K562 (cell line): Measurements from ENCODE around the gene RAB17. TPM values are rescaled to one million over a fixed set of nuclear protein-coding genes. Genes with fewer than 3 reads are reported as not detected.

Experiments used
- ATAC-seq: fragments of 200-7000 bp; cut with Tn5 transposase; 3 replicates; pipeline ENCODE4 v1.9.1; 2020; ENCODE audit warnings: moderate library complexity
- BruUV-seq: library from RNA; stranded (reverse); fragments of 400-500 nt; replicated peaks from 2 replicates; lab custom pipeline; 2021; lab: Mats Ljungman, UMichigan
- CTCF ChIA-PET: fragments of 300-600 bp; formaldehyde crosslinking; extraction: SDS; loops from one replicate; lab custom pipeline; 2021; ENCODE audit warnings: low intra/inter-chr PET ratio; lab: Yijun Ruan, JAX
- POLR2A ChIA-PET: fragments of 300-600, 350-650 bp; sonication (Branson Sonifier 250); formaldehyde crosslinking; extraction: SDS; loops from one replicate; lab custom pipeline; 2021; ENCODE audit warnings: antibody characterized with exemption, inconsistent platforms; lab: Yijun Ruan, JAX
- DNase-seq, 4 experiments: peaks; one replicate each; pipeline versions ENCODE4 v3.0.0 to v3.0.0-alpha.2; 2011 to 2018; ENCODE audit warnings: low spot score in 3 of 4, mixed read lengths in 3 of 4; ENCODE audit errors: extremely low read depth in 1 of 4
- FAIRE-seq: peaks from 2 replicates; lab custom pipeline; 2011; peaks lifted over from hg19 to GRCh38; lab: Jason Lieb, UNC
- H2AFZ ChIP-seq: 2 replicates; pipeline ENCODE4 v1.6.0; 2011; ENCODE audit warnings: low read depth, low read length, control low read depth, inconsistent platforms
- H3K27ac ChIP-seq: fragments of 200-600 bp; 3 replicates; pipeline ENCODE4 v1.8.0; 2011; ENCODE audit warnings: low read depth, mild to moderate bottlenecking, control low read depth, inconsistent platforms, low read length, moderate library complexity, mixed read lengths; ENCODE audit errors: extremely low read depth
- H3K27me3 ChIP-seq, 2 experiments: fragments of 300-600 bp in 1 of 2; 2 replicates in 1 of 2; 3 replicates in 1 of 2; pipeline versions ENCODE4 v1.6.0 to v1.8.0; 2011; ENCODE audit warnings: inconsistent platforms in 2 of 2, low read length in 2 of 2, mild to moderate bottlenecking in 1 of 2, mixed read lengths in 1 of 2, moderate library complexity in 1 of 2; ENCODE audit not compliant: control insufficient read depth in 2 of 2, insufficient read depth in 2 of 2
- H3K36me3 ChIP-seq: fragments of 300-600 bp; 3 replicates; pipeline ENCODE4 v1.8.0; 2011; ENCODE audit warnings: mild to moderate bottlenecking, low read length, inconsistent platforms; ENCODE audit not compliant: control insufficient read depth, insufficient read depth
- H3K4me1 ChIP-seq, 2 experiments: fragments of 200-600 bp in 1 of 2; replicated peaks in 1 of 2; 2 replicates in 1 of 2; 3 replicates in 1 of 2; pipeline versions ENCODE4 v1.5.1 to v1.8.0; 2011; ENCODE audit warnings: inconsistent platforms in 2 of 2, low read length in 2 of 2, mild to moderate bottlenecking in 1 of 2, mixed read lengths in 1 of 2, moderate library complexity in 1 of 2; ENCODE audit not compliant: control insufficient read depth in 2 of 2, insufficient read depth in 2 of 2
- H3K4me2 ChIP-seq: 2 replicates; pipeline ENCODE4 v1.6.1; 2011; ENCODE audit warnings: low read length, control low read depth, inconsistent platforms, mixed read lengths; ENCODE audit not compliant: insufficient read depth
- H3K4me3 ChIP-seq: fragments of 200-600 bp; sonication (generic), shearing (Covaris generic); 2 replicates; pipeline ENCODE4 v1.5.1; 2016; ENCODE audit warnings: control low read depth, inconsistent platforms
- H3K79me2 ChIP-seq: fragments of 200-600 bp; 3 replicates; pipeline ENCODE4 v1.8.0; 2011; ENCODE audit warnings: low read length, inconsistent platforms; ENCODE audit not compliant: control insufficient read depth, insufficient read depth
- H3K9ac ChIP-seq, 2 experiments: 2 replicates each; pipeline versions ENCODE4 v1.6.0 to v1.6.1; 2011; ENCODE audit warnings: low read depth in 2 of 2, low read length in 2 of 2, control low read depth in 1 of 2, inconsistent platforms in 1 of 2, mild to moderate bottlenecking in 1 of 2, mixed read lengths in 1 of 2; ENCODE audit not compliant: insufficient read depth in 1 of 2
- H3K9me1 ChIP-seq: one replicate; pipeline ENCODE4 v1.6.0; 2011; ENCODE audit warnings: inconsistent platforms, mild to moderate bottlenecking, low read length, moderate library complexity; ENCODE audit not compliant: control insufficient read depth, insufficient read depth
- H3K9me3 ChIP-seq: replicated peaks from 2 replicates; pipeline ENCODE4 v1.5.1; 2011; ENCODE audit warnings: low read depth, low read length, inconsistent platforms; ENCODE audit not compliant: control insufficient read depth, insufficient read depth
- H4K20me1 ChIP-seq: replicated peaks from 2 replicates; pipeline ENCODE4 v1.6.1; 2011; ENCODE audit warnings: low read length, inconsistent platforms, mixed read lengths; ENCODE audit not compliant: control insufficient read depth, insufficient read depth
- SIX5 ChIP-seq, 2 experiments: IDR thresholded peaks; 2 replicates each; pipeline ENCODE4 v1.6.1; 2011; ENCODE audit warnings: low read length in 2 of 2, borderline replicate concordance in 1 of 2, low read depth in 1 of 2, mild to moderate bottlenecking in 1 of 2, moderate library complexity in 1 of 2; ENCODE audit not compliant: insufficient read depth in 1 of 2
- ZBTB17 ChIP-seq: fragments of 450-650 bp; formaldehyde crosslinking; IDR thresholded peaks from 2 replicates; pipeline ENCODE4 v1.4.0; 2020; ENCODE audit warnings: mild to moderate bottlenecking
- WGBS: fragments of 100-300 bp; shearing (Covaris generic); methylation state at CpG from one replicate; pipeline ENCODE4 v1.1.6; 2016; ENCODE audit warnings: low coverage, mixed read lengths; ENCODE audit not compliant: insufficient coverage; ENCODE audit errors: missing lambda C conversion rate; 5-methylcytosine and 5-hydroxymethylcytosine counted together
- in situ Hi-C: fragments of 300-500 bp; cut with MboI; formaldehyde crosslinking; loops from 4 replicates; pipeline ENCODE4 v1.15.0; 2018; ENCODE audit warnings: inconsistent platforms, mixed read lengths
- intact Hi-C: fragments of 100-400 bp; cut with micrococcal nuclease; formaldehyde crosslinking; loops from 2 replicates; pipeline ENCODE4 v1.14.2; 2022
- polyA plus RNA-seq, 8 experiments: library from polyadenylated mRNA; depleted of rRNA in 4 of 8; stranded (reverse) in 5 of 8; unstranded in 3 of 8; fragments of >200 nt; fragmentation: Nextera tagmentation in 2 of 8; fragmentation: Illumina TruSeq in 1 of 8; extraction: Ambion mirVana in 2 of 8; extraction: Trizol in 1 of 8; gene quantifications; 2 replicates each; pipeline versions ENCODE4 v1.2.1 to v1.2.3, GENCODE V29; 2011 to 2014; ENCODE audit warnings: inconsistent platforms in 1 of 8, missing spikeins in 1 of 8
- total RNA-seq, 7 experiments: library from RNA; depleted of rRNA in 6 of 7; stranded (reverse); fragments of >200 nt in 6 of 7; fragmentation: Illumina TruSeq in 2 of 7; extraction: Trizol in 2 of 7; gene quantifications; 2 replicates each; pipeline versions ENCODE4 v1.2.1 to v1.2.3, GENCODE V29; 2011 to 2021; ENCODE audit warnings: low replicate concordance in 1 of 7
- TF ChIP-seq, protein P1 (sequence below), 2 experiments: fragments of 450-650 bp in 1 of 2; sonication (generic) in 1 of 2; formaldehyde crosslinking in 1 of 2; IDR thresholded peaks; 2 replicates each; pipeline versions ENCODE4 v1.7.1 to v1.9.0; 2016 to 2022; ENCODE audit warnings: inconsistent platforms in 1 of 2, mild to moderate bottlenecking in 1 of 2, missing genetic modification reagents in 1 of 2
- TF ChIP-seq, protein P2 (sequence below): fragments of 250-450 bp; sonication (Bioruptor Pico); IDR thresholded peaks from 2 replicates; pipeline ENCODE4 v1.8.0; 2021; ENCODE audit warnings: mild to moderate bottlenecking, moderate library complexity
- TF ChIP-seq, protein P3 (sequence below), 3 experiments: fragments of 200-800 bp in 1 of 3; sonication (Bioruptor generic) in 1 of 3; sonication (generic) in 1 of 3; formaldehyde crosslinking in 1 of 3; IDR thresholded peaks; 2 replicates each; pipeline versions ENCODE4 v1.6.1 to v1.8.0; 2016 to 2022; ENCODE audit warnings: mild to moderate bottlenecking in 2 of 3, missing compliant biosample characterization in 2 of 3, missing genetic modification characterization in 2 of 3, missing genetic modification reagents in 1 of 3
- TF ChIP-seq, protein P4 (sequence below): sonication (generic); formaldehyde crosslinking; IDR thresholded peaks from 2 replicates; pipeline ENCODE4 v1.8.0; 2022; ENCODE audit warnings: mild to moderate bottlenecking, missing genetic modification reagents, borderline replicate concordance

RAB17 gene
- total and polyA plus RNA-seq, 9 of the 15 experiments (the other 6 are each of a cell fraction or from before 2014, with no cell fraction given) = 0.13 TPM; not detected in 8

DNA sequence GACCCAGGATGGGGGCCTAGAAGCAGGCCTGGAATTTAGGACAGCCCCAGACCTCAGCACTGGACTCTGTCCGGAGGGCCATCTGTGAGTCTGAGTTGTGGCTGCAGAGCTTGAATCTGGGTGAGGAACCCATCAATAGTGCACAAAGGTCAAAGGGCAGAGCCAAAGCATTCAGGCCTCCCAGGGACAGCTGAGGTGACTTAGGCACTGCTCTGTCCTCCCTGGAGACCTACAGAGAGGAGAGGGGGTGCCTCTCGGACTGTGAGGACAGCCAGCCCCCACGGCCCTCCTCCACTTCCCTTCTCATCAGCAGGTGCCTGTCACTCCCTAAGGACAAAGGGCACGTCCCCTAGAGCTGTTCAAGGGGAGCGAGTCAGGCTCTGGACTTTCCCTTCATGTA is 49.3 kb downstream of the RAB17 start:
- no peaks in the 10 kb centered on the region for H3K9me3 ChIP-seq
- H3K9ac ChIP-seq = no peak overlapping the region
- no peak overlapping the region for H3K4me3 ChIP-seq
- H3K4me2 ChIP-seq = no peak overlapping the region
- no peaks in the 10 kb centered on the region for H4K20me1 ChIP-seq
- ChIA-PET POLR2A (interaction anchor here (0.7 kb wide), 2 partner anchors 170 to 619 kb away, joined by 3 to 4 read pairs; no protein-coding TSS in a partner anchor), CTCF (no interaction called here)
- peaks cover 6 to 44% of the 10 kb centered on the region in 2 experiments; a peak in 3 of 5 replicates for H3K27me3 ChIP-seq
- H3K79me2 ChIP-seq = no peaks in the 10 kb centered on the region
- intact Hi-C loops = no loop called here
- ATAC-seq (no peak), DNase-seq (no peak), FAIRE-seq (no peak)
- BruUV-seq = no TSS peak
- H3K27ac ChIP-seq = no peak overlapping the region
- H2AFZ ChIP-seq = no peak overlapping the region
- no peaks in the 10 kb centered on the region; a peak in 1 of 5 replicates for H3K4me1 ChIP-seq
- in situ Hi-C loops = no loop called here
- H3K9me1 ChIP-seq = no peaks in the 10 kb centered on the region
- H3K36me3 ChIP-seq = no peaks in the 10 kb centered on the region
- WGBS = 5% methylated on average over 4 of the region's 5 CpGs
- TF ChIP-seq, protein P1, sequence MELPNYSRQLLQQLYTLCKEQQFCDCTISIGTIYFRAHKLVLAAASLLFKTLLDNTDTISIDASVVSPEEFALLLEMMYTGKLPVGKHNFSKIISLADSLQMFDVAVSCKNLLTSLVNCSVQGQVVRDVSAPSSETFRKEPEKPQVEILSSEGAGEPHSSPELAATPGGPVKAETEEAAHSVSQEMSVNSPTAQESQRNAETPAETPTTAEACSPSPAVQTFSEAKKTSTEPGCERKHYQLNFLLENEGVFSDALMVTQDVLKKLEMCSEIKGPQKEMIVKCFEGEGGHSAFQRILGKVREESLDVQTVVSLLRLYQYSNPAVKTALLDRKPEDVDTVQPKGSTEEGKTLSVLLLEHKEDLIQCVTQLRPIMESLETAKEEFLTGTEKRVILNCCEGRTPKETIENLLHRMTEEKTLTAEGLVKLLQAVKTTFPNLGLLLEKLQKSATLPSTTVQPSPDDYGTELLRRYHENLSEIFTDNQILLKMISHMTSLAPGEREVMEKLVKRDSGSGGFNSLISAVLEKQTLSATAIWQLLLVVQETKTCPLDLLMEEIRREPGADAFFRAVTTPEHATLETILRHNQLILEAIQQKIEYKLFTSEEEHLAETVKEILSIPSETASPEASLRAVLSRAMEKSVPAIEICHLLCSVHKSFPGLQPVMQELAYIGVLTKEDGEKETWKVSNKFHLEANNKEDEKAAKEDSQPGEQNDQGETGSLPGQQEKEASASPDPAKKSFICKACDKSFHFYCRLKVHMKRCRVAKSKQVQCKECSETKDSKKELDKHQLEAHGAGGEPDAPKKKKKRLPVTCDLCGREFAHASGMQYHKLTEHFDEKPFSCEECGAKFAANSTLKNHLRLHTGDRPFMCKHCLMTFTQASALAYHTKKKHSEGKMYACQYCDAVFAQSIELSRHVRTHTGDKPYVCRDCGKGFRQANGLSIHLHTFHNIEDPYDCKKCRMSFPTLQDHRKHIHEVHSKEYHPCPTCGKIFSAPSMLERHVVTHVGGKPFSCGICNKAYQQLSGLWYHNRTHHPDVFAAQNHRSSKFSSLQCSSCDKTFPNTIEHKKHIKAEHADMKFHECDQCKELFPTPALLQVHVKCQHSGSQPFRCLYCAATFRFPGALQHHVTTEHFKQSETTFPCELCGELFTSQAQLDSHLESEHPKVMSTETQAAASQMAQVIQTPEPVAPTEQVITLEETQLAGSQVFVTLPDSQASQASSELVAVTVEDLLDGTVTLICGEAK (IDR thresholded peaks at IDR 0.05) = no peak
- TF ChIP-seq, protein P1 (CRISPR knock-in tag; IDR thresholded peaks at IDR 0.05) = no peak
- TF ChIP-seq, protein P2, sequence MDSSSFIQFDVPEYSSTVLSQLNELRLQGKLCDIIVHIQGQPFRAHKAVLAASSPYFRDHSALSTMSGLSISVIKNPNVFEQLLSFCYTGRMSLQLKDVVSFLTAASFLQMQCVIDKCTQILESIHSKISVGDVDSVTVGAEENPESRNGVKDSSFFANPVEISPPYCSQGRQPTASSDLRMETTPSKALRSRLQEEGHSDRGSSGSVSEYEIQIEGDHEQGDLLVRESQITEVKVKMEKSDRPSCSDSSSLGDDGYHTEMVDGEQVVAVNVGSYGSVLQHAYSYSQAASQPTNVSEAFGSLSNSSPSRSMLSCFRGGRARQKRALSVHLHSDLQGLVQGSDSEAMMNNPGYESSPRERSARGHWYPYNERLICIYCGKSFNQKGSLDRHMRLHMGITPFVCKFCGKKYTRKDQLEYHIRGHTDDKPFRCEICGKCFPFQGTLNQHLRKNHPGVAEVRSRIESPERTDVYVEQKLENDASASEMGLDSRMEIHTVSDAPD (CRISPR knock-in tag) = no peak
- TF ChIP-seq ZBTB17 (no peak), SIX5 (IDR thresholded peaks at IDR 0.05; ENCODE audit: borderline replicate concordance in 1 of 2, insufficient read depth in 1 of 2, low read depth in 1 of 2, low read length in 2 of 2) (no peak)
- TF ChIP-seq, protein P3, sequence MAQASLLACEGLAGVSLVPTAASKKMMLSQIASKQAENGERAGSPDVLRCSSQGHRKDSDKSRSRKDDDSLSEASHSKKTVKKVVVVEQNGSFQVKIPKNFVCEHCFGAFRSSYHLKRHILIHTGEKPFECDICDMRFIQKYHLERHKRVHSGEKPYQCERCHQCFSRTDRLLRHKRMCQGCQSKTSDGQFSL (CRISPR knock-in tag; IDR thresholded peaks at IDR 0.05) = no peak
- TF ChIP-seq, protein P3 (tag; IDR thresholded peaks at IDR 0.05) = no peak
- TF ChIP-seq, protein P4, sequence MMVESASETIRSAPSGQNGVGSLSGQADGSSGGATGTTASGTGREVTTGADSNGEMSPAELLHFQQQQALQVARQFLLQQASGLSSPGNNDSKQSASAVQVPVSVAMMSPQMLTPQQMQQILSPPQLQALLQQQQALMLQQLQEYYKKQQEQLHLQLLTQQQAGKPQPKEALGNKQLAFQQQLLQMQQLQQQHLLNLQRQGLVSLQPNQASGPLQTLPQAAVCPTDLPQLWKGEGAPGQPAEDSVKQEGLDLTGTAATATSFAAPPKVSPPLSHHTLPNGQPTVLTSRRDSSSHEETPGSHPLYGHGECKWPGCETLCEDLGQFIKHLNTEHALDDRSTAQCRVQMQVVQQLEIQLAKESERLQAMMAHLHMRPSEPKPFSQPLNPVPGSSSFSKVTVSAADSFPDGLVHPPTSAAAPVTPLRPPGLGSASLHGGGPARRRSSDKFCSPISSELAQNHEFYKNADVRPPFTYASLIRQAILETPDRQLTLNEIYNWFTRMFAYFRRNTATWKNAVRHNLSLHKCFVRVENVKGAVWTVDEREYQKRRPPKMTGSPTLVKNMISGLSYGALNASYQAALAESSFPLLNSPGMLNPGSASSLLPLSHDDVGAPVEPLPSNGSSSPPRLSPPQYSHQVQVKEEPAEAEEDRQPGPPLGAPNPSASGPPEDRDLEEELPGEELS (CRISPR knock-in tag) = no peak
